ENCODE results near the gene FAM43B.
"Not testable (repeated sequence)": the region's sequence is repeated elsewhere in the genome, so short reads cannot be mapped to it uniquely, and the experiment has no call there.

FAM43B gene, protein sequence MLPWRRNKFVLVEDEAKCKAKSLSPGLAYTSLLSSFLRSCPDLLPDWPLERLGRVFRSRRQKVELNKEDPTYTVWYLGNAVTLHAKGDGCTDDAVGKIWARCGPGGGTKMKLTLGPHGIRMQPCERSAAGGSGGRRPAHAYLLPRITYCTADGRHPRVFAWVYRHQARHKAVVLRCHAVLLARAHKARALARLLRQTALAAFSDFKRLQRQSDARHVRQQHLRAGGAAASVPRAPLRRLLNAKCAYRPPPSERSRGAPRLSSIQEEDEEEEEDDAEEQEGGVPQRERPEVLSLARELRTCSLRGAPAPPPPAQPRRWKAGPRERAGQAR

DNA sequence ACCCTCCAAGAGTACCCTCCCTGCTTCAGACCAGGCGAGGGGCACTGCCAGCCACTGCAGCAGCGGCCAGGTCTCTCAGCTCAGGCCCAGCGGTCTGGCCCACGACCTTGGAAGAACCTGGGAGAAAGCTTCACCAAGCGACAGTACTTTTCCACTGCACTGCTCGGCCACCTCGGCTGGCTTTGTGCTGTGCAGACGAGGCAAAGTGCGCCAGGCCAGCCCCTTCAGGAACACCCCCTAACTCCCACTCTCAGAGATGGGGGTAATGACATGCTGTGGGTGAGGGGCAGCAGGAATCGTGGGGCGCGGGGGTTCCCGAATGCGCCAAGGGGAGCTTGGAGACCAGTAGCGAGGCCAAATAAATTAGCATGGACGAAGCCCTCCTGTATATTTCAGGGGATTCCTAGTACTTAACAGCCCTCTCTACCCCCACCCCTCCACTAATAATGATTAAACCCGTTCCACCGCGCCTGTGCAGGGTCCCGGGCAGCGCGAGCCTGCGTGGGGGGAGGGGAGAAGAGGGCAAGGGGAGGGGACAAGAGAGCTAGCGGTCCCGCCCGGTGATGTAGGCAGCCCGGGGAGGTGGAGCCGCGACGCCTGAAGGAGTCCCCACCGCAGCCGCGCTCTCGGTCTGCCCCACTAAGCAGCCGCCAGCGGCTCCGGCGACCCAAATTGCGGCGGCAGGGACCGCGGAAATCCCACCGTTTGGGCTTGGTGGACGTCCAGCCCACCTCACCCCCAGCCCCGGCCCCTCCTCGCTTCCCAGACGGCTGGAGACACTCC lies at the start of gene FAM43B:
Gene FAM43B, plus strand, starts transcription at position 629 of the 783 bp plus-strand sequence. CDS start 401 bp downstream, outside the sequence.
- DNase-seq, result peak; percentile 66

GRCh38 chr1:20505488-20505887 lies 46.9 kb upstream of the FAM43B start:
- DNase-seq, result no peak

DNA sequence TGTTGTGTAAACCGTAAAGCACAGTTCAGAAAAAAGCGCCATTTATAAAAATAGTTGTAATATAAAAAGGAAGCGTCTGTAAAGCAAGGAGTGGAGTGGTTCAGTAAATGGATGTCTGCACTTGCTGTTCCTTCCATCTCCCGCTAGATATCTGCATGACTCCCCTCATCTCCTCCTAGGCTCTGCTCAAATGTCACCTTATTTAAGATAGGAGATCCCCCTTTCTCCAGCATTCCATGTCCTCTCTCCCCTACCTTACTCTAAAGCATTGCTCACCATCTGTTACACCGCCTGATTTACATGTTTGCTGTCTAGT lies 45.2 kb upstream of the FAM43B start:
- DNase-seq, result no peak

- DNase-seq, result peak; percentile 84
Measured at GRCh38 chr1:20507564-20508410, 44.6 kb upstream of the FAM43B start, which contains the start of gene MUL1. Gene MUL1, minus strand, starts transcription at chr1:20508151. Its CDS starts 127 bp downstream, at chr1:20508024.

GRCh38 chr1:20508411-20508771 lies 44.0 kb upstream of the FAM43B start:
- no peak for DNase-seq

GRCh38 chr1:20511518-20512428 lies 40.6 kb upstream of the FAM43B start:
- DNase-seq, result no peak

- DNase-seq, result not testable (repeated sequence)
Measured at GRCh38 chr1:20519609-20520262, 32.6 kb upstream of the FAM43B start.

- DNase-seq, result peak; percentile 72
Measured at GRCh38 chr1:20521960-20522861, 30.2 kb upstream of the FAM43B start.

DNA sequence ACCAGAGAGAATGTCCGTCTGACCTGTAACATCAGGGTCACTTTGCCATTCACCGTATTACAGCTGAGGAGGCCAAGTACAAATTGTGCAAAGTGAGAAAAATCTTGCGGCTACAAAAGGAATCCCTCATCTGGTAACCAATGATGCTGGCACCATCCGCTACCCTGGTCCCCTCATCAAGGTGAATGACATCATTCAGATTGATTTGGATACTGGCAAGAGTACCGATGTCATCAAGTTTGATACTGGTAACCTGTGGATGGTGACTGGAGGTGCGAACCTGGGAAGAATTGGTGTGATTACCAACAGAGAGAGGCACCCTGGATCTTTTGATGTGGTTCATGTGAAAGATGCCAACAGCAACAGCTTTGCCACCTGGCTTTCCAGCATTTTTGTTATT lies 26.1 kb upstream of the FAM43B start:
- no peak for DNase-seq

DNA sequence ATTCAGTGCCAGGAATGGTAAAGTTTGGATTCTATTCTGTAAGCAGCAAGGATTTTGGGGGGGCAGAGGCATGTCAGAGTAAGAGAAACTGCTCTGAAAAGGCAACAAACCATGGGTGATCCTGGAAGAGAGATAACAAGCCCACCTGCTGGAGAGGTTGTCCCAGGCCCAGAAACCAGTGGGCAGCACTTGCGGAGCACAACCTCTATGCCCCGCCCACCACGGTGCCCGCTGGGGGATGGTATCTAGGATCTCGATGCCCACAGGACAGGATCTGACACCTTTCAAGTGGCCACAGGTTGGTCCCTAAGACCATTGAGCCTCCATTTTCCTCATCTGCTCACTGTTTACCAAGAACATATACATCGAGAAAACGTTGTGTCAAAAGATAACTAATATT lies 24.2 kb upstream of the FAM43B start:
- DNase-seq, result no peak

GRCh38 chr1:20530306-20530705 lies 22.1 kb upstream of the FAM43B start:
- DNase-seq, result no peak

GRCh38 chr1:20530901-20531300 lies 21.5 kb upstream of the FAM43B start:
- DNase-seq, result no peak

- no peak for DNase-seq
Measured at GRCh38 chr1:20533635-20534034, 18.7 kb upstream of the FAM43B start.

DNA sequence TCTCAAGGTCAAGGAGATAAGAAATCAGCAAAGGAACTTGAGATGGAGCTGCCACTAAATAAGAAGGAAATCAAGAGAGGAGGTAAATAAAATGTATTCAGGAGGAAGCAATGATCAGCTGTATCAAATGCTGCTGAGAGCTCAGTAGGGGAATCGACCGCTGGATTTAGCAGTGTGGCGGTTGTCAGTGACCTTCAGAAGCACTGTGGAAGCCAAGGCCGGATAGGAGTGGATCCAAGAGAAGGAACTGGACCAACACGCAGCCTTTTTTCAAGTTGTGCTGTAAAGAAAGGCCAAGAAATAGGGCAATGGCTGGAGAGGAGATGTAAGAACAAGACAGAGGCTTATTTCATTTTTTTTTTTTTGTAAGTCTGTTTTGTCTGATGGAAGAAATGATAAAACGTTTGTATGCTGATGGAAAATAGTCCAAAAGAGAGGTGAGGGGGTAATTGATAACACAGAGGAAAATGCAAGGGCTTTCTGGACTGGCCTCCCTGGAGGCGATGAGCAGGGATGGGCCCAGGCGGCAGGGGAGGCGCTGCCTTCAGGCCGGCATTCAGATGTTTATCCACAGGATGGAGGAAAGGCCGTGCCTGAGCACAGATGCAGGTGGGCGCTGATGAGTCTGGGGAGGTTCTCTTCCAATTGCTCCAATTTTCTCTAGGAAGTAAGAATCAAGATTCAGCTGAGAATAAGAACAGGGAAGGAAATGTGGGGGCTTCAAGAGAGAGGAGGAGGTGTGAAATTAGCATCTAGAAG lies 17.5 kb upstream of the FAM43B start:
- no peak for DNase-seq

- DNase-seq, result no peak
Measured at GRCh38 chr1:20538227-20538626, 14.1 kb upstream of the FAM43B start.

GRCh38 chr1:20538760-20539551 lies 13.4 kb upstream of the FAM43B start:
- DNase-seq, result no peak

DNA sequence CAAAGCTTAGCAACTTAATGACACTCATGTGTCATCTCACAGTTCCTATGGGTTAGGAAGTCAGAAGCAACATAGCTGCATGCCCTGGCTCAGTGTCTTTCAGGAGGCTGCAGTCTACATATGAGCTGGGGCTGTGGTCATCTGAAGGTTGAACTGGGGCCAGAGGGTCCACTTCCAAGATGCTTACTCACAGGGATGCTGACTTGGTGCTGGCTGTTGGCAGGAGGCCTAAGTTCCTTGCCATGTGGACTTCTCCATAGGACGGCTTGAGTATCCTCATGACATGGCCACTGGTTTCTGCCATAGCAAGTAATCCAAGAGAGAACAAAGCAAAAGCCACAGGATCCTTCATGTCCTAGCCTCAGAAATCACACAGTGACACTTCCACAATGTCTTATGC lies 12.1 kb upstream of the FAM43B start:
- DNase-seq, result no peak

GRCh38 chr1:20546637-20547036 lies 5.7 kb upstream of the FAM43B start:
- DNase-seq, result no peak

DNA sequence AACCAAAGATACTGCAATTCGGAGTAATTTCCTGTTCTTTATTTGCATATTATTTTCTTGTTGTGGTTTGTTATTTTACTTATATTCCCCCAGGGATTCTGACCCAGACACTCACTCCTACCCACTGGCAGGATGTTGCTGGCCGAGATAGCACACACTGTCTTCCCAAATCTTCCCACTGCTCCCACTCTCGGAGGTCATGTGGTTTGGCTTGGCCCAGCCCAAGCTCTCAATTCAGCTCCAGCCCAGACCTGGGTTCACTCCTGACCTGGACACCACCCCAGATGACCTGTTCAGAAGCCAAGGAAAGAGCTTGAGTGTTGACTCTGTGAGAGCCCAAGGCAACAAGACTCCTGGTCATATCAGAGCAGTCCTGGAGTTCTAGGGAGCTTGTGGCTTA lies 1.2 kb upstream of the FAM43B start:
- DNase-seq, result no peak

Data from NCI-H1105 (cell line).